ENCODE measurements around the gene L1CAM.

L1CAM gene

GRCh38 chrX:153878969-153879653 is 6.9 kb downstream of the L1CAM start:
- peaks cover 0 to 27% (median 15%) of the 10 kb centered on the region in 4 experiments for H3K4me1 ChIP-seq (ENCODE audit: control extremely low read depth in 1 of 4, control insufficient read depth in 4 of 4, insufficient read depth in 4 of 4, low read length in 3 of 4)
- 21% methylated on average over 23 of the region's 28 CpGs for WGBS (ENCODE audit: insufficient coverage)

DNA sequence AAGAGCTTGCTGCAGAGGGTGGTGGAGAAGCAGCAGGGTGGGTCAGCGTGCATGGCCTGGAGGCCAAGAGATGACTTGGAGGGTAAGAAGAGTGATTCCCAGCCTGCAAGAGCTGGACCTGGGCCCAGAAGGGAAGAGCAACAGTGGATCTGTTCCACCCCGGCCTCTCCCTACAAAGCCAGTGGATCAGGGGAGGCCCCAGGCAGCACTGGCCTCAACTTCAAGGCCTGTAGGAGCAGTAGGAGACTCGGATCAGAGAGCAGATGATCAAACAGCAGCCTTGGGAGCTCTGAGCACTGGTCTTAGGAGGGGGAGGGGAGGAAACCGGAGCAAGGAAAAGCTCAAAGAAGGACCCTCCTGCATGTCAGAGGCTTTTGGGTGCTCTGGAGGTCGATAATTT is 7.6 kb downstream of the L1CAM start:
- 51% methylated on average over 4 of the region's 5 CpGs for WGBS (ENCODE audit: insufficient coverage)
- Histone ChIP-seq H3K4me3 (ENCODE audit: control insufficient read depth in 1 of 7, extremely low read depth in 1 of 7, insufficient read depth in 4 of 7, low read depth in 2 of 7, low read length in 6 of 7) (no peak overlapping the region), H3K9me3 (ENCODE audit: control extremely low read depth in 1 of 5, control insufficient read depth in 4 of 5, insufficient read depth in 2 of 5, low read depth in 1 of 5, low read length in 4 of 5) (no peaks in the 10 kb centered on the region), H3K36me3 (ENCODE audit: control insufficient read depth in 4 of 4, insufficient read depth in 4 of 4, low read length in 3 of 4) (no peaks in the 10 kb centered on the region), H3K27ac (ENCODE audit: insufficient read depth in 1 of 2, low read depth in 1 of 2, low read length in 2 of 2, poor library complexity in 1 of 2, severe bottlenecking in 2 of 2) (no peak overlapping the region), H3K4me1 (ENCODE audit: control extremely low read depth in 1 of 4, control insufficient read depth in 4 of 4, insufficient read depth in 4 of 4, low read length in 3 of 4) (peaks cover 0 to 27% (median 15%) of the 10 kb centered on the region in 4 experiments), H3K27me3 (replicated peaks in 2 of 5; ENCODE audit: control insufficient read depth in 4 of 5, insufficient read depth in 5 of 5, low read length in 4 of 5) (peaks cover 0 to 80% (median 5%) of the 10 kb centered on the region in 5 experiments)
- POLR2A ChIA-PET: interaction anchor here (0.6 kb wide), 1 partner anchor 47 kb away, joined by 3 read pairs; no protein-coding TSS in a partner anchor
- CTCF ChIA-PET: interaction anchor here (1.0 to 1.6 kb wide), 3 partner anchors 14 to 40 kb away, joined by 3 to 5 read pairs (median 3); no protein-coding TSS in a partner anchor
- DNase-seq: no peak

More at GRCh38 chrX:153878969-153879653, 6.9 kb downstream of the L1CAM start:
- CTCF ChIA-PET: interaction anchor here (1.0 to 1.6 kb wide), 4 partner anchors 10 to 39 kb away, joined by 3 to 5 read pairs (median 3); no protein-coding TSS in a partner anchor
- H3K4me3 ChIP-seq (ENCODE audit: control insufficient read depth in 1 of 7, extremely low read depth in 1 of 7, insufficient read depth in 4 of 7, low read depth in 2 of 7, low read length in 6 of 7): no peak overlapping the region
- DNase-seq: peak in 2 of 3 donors; percentile 46 to 53
- H3K36me3 ChIP-seq (ENCODE audit: control insufficient read depth in 4 of 4, insufficient read depth in 4 of 4, low read length in 3 of 4): no peaks in the 10 kb centered on the region
- peaks cover 0 to 80% (median 5%) of the 10 kb centered on the region in 5 experiments for H3K27me3 ChIP-seq (replicated peaks in 2 of 5; ENCODE audit: control insufficient read depth in 4 of 5, insufficient read depth in 5 of 5, low read length in 4 of 5)
- POLR2A ChIA-PET: no interaction called here
- no peak overlapping the region for H3K27ac ChIP-seq (ENCODE audit: insufficient read depth in 1 of 2, low read depth in 1 of 2, low read length in 2 of 2, poor library complexity in 1 of 2, severe bottlenecking in 2 of 2)
- H3K9me3 ChIP-seq (ENCODE audit: control extremely low read depth in 1 of 5, control insufficient read depth in 4 of 5, insufficient read depth in 2 of 5, low read depth in 1 of 5, low read length in 4 of 5): no peaks in the 10 kb centered on the region

DNA sequence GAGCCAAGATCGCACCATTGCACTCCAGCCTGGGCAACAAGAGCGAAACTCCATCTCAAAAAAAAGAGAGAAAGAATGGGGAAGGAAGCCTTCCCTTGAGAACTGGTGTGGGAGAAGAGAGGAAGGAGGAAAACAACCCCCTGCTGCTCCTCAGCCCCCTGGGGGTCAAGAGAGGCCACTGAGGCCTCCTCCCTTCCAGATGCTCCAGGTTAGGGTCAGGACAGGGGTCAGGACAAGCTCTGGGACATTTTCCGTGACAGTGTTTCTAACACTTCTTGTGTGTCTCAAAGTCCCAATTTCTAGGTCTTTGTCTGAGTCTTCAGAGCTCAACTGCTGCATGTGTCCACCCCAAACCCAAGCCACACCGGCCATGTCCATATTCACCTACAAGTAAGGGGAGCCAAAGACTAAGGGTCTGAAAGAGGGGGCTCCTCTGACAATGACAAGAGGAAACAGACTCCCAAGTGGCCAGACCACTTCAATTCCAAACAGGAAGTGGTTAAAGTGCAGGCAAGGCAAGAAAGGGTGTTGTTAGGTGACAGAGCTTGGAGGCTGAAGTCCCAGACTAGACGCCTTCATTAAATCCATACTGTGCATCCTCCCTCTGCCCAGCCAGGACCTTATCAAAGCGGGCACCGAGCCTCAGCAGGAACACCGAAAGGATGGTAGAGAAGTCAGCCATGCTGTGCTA is 8.3 kb downstream of the L1CAM start:
- ChIA-PET POLR2A (interaction anchor here (0.6 kb wide), 1 partner anchor 48 kb away, joined by 3 read pairs; no protein-coding TSS in a partner anchor), CTCF (interaction anchor here (1.0 to 1.6 kb wide), 3 partner anchors 15 to 40 kb away, joined by 3 to 5 read pairs (median 3); no protein-coding TSS in a partner anchor)
- Histone ChIP-seq H3K9me3 (ENCODE audit: control extremely low read depth in 1 of 5, control insufficient read depth in 4 of 5, insufficient read depth in 2 of 5, low read depth in 1 of 5, low read length in 4 of 5) (no peaks in the 10 kb centered on the region), H3K27me3 (replicated peaks in 2 of 5; ENCODE audit: control insufficient read depth in 4 of 5, insufficient read depth in 5 of 5, low read length in 4 of 5) (peaks cover 0 to 79% (median 5%) of the 10 kb centered on the region in 5 experiments), H3K4me1 (ENCODE audit: control extremely low read depth in 1 of 4, control insufficient read depth in 4 of 4, insufficient read depth in 4 of 4, low read length in 3 of 4) (peaks cover 0 to 24% (median 13%) of the 10 kb centered on the region in 4 experiments), H3K4me3 (ENCODE audit: control insufficient read depth in 1 of 7, extremely low read depth in 1 of 7, insufficient read depth in 4 of 7, low read depth in 2 of 7, low read length in 6 of 7) (no peak overlapping the region), H3K36me3 (ENCODE audit: control insufficient read depth in 4 of 4, insufficient read depth in 4 of 4, low read length in 3 of 4) (no peaks in the 10 kb centered on the region), H3K27ac (ENCODE audit: insufficient read depth in 1 of 2, low read depth in 1 of 2, low read length in 2 of 2, poor library complexity in 1 of 2, severe bottlenecking in 2 of 2) (no peak overlapping the region)
- no peak for DNase-seq
- 81% methylated on average over 5 of the region's 8 CpGs for WGBS (ENCODE audit: insufficient coverage)

- Histone ChIP-seq H3K9me3 (ENCODE audit: control extremely low read depth in 1 of 5, control insufficient read depth in 4 of 5, insufficient read depth in 2 of 5, low read depth in 1 of 5, low read length in 4 of 5) (no peaks in the 10 kb centered on the region), H3K27ac (ENCODE audit: insufficient read depth in 1 of 2, low read depth in 1 of 2, low read length in 2 of 2, poor library complexity in 1 of 2, severe bottlenecking in 2 of 2) (no peak overlapping the region), H3K36me3 (ENCODE audit: control insufficient read depth in 4 of 4, insufficient read depth in 4 of 4, low read length in 3 of 4) (no peaks in the 10 kb centered on the region), H3K27me3 (replicated peaks in 2 of 5; ENCODE audit: control insufficient read depth in 4 of 5, insufficient read depth in 5 of 5, low read length in 4 of 5) (peaks cover 0 to 77% (median 5%) of the 10 kb centered on the region in 5 experiments), H3K4me3 (ENCODE audit: control insufficient read depth in 1 of 7, extremely low read depth in 1 of 7, insufficient read depth in 4 of 7, low read depth in 2 of 7, low read length in 6 of 7) (no peak overlapping the region), H3K4me1 (ENCODE audit: control extremely low read depth in 1 of 4, control insufficient read depth in 4 of 4, insufficient read depth in 4 of 4, low read length in 3 of 4) (peaks cover 0 to 24% (median 13%) of the 10 kb centered on the region in 4 experiments)
- 88% methylated on average over 3 of the region's 3 CpGs for whole genome bisulfite sequencing (ENCODE audit: insufficient coverage)
- ChIA-PET CTCF (interaction anchor here (1.2 to 1.6 kb wide), 2 partner anchors 16 to 28 kb away, joined by 4 read pairs; no protein-coding TSS in a partner anchor), POLR2A (no interaction called here)
- DNase-seq: no peak
Measured at GRCh38 chrX:153876112-153876491, 9.9 kb downstream of the L1CAM start.

DNA sequence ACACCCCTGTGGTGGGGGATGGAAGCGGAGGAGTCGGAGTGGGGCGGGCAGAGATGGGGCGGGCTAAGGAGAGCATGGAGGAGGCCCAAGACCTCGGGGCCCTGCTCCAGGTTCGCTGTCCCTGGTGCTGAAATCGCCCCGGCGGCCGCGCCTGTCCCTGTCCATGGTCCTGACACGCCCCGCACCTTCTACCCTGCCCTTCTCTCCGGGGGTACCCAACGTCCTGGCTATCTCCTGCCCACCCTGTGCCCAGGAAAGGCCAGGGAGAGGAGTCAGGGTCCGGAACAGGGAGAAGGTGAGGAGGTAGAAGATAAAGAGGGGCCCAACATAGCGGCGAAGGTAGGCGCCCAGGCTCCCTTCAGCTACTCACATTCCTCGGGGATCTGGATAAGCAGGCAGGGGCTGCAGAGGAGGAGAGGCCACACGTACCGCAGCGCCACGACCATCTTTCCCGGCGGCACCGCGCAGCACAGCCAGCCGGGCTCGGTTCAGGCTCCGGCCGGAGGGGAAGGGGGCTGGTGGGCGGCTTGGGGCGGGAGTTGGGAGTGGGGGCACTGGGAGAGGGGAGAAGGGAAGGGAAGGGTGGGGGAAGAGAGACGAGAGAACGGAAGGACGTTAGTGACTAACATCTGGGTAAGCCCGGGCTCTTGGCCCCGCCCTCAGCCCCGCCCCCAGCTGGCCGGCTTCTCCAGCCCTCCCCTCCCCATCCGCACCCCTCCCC is 10.4 kb downstream of the L1CAM start:
- POLR2A ChIA-PET: no interaction called here
- Histone ChIP-seq H3K27me3 (replicated peaks in 2 of 5; ENCODE audit: control insufficient read depth in 4 of 5, insufficient read depth in 5 of 5, low read length in 4 of 5) (peaks cover 0 to 75% (median 5%) of the 10 kb centered on the region in 5 experiments), H3K36me3 (ENCODE audit: control insufficient read depth in 4 of 4, insufficient read depth in 4 of 4, low read length in 3 of 4) (no peaks in the 10 kb centered on the region), H3K4me3 (ENCODE audit: control insufficient read depth in 1 of 7, extremely low read depth in 1 of 7, insufficient read depth in 4 of 7, low read depth in 2 of 7, low read length in 6 of 7) (no peak overlapping the region), H3K27ac (ENCODE audit: insufficient read depth in 1 of 2, low read depth in 1 of 2, low read length in 2 of 2, poor library complexity in 1 of 2, severe bottlenecking in 2 of 2) (no peak overlapping the region), H3K9me3 (ENCODE audit: control extremely low read depth in 1 of 5, control insufficient read depth in 4 of 5, insufficient read depth in 2 of 5, low read depth in 1 of 5, low read length in 4 of 5) (no peaks in the 10 kb centered on the region), H3K4me1 (ENCODE audit: control extremely low read depth in 1 of 4, control insufficient read depth in 4 of 4, insufficient read depth in 4 of 4, low read length in 3 of 4) (peaks cover 0 to 24% (median 13%) of the 10 kb centered on the region in 4 experiments)
- DNase-seq: peak; percentile 34 to 67 (median 66)
- WGBS (ENCODE audit: insufficient coverage): 21% methylated on average over 23 of the region's 42 CpGs
- CTCF ChIA-PET: interaction anchor here (1.2 to 1.6 kb wide), 2 partner anchors 17 to 28 kb away, joined by 4 read pairs; no protein-coding TSS in a partner anchor

DNA sequence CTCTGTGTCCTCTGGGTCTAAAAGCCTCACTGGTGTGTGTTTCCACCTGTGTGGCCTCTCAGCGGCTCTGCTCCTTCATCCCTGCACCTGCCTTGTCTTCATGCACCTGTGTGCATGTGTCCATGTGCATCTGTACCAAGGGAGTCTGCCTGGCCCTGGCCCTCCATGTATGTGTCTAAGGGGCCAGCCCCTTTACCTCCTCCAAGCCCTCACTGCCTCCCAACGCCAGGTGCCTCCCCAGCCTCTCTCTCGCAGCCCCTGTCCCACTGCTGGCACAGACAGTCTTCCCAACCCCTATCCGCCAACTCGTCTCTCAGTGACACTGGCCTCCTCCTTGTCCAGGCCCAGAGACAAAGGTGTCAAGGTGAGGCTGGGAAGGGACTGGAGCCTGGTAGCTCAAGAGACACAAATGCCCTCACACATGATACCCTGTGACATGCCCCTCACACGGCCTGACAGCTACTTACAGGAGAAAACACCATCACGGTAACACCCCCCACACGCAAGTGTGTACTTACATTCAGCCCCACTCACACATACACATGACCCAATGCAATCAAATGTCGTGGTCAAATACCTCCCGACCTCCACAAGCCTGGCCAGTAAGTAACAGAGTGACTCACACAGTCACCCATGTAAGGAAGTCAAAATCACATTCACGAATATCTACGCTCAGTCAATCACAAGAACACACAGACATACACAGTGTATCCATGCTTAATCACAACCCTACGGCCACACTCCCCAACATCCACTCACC is 11.4 kb downstream of the L1CAM start:
- Histone ChIP-seq H3K27ac (ENCODE audit: insufficient read depth in 1 of 2, low read depth in 1 of 2, low read length in 2 of 2, poor library complexity in 1 of 2, severe bottlenecking in 2 of 2) (no peak overlapping the region), H3K36me3 (ENCODE audit: control insufficient read depth in 4 of 4, insufficient read depth in 4 of 4, low read length in 3 of 4) (no peaks in the 10 kb centered on the region), H3K9me3 (ENCODE audit: control extremely low read depth in 1 of 5, control insufficient read depth in 4 of 5, insufficient read depth in 2 of 5, low read depth in 1 of 5, low read length in 4 of 5) (no peaks in the 10 kb centered on the region), H3K4me1 (ENCODE audit: control extremely low read depth in 1 of 4, control insufficient read depth in 4 of 4, insufficient read depth in 4 of 4, low read length in 3 of 4) (peaks cover 0 to 21% (median 13%) of the 10 kb centered on the region in 4 experiments), H3K4me3 (ENCODE audit: control insufficient read depth in 1 of 7, extremely low read depth in 1 of 7, insufficient read depth in 4 of 7, low read depth in 2 of 7, low read length in 6 of 7) (no peak overlapping the region), H3K27me3 (replicated peaks in 2 of 5; ENCODE audit: control insufficient read depth in 4 of 5, insufficient read depth in 5 of 5, low read length in 4 of 5) (peaks cover 0 to 76% (median 2%) of the 10 kb centered on the region in 5 experiments)
- no peak for DNase-seq
- 88% methylated on average over 11 of the region's 13 CpGs for WGBS (ENCODE audit: insufficient coverage)
- CTCF ChIA-PET: no interaction called here
- POLR2A ChIA-PET: no interaction called here
